Activated effector memory CD4-positive, alpha-beta T cell treated with Interleukin-2 at 50 U/mL for 16 hours (primary cell): ENCODE measurements around the gene SULT1C4.
"Not testable (repeated sequence)": the region's sequence is repeated elsewhere in the genome, so short reads cannot be mapped to it uniquely, and the experiment has no call there.

Experiments
- DNase-seq: peaks from one replicate; pipeline ENCODE4 v3.0.0-alpha.2; 2020

The SULT1C4 gene

DNA sequence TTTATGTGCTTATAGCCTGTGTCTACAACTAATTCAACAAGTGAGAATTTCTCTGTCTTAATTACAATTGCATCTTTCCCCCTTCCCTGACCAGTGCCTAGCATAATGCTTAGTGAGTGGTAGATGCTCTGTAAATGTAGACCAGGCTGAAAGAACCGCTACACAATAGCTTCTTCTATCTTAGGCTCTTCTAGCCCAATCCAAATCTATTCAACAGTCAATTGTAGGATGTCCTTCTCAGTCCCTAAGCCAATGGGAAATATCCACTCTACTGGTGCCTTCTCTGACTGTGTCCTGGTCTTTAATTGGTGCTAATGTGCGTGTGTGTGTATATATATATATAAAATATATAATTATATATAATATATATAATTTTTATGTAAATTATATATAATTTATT is 37.2 kb downstream of the SULT1C4 start:
- no peak for DNase-seq

DNA sequence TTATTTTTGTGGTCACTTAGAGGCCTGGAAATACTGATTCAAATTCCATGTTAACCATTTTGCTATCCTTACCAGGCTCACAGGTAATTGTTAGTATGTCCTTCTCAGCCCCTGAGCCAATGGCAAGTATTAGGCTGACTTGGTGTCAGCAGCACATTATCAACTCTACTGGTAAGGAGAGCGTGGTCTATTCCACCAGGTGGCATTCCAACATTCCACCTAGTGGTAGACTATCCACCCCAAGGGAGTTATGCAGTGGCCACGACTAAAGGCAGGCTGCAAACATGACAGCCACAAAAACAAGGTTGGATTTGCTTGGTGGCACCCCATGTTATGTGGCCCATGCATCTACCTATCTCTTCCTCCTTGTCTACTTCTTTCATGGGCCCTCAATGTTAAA is 39.5 kb downstream of the SULT1C4 start:
- no peak for DNase-seq

DNA sequence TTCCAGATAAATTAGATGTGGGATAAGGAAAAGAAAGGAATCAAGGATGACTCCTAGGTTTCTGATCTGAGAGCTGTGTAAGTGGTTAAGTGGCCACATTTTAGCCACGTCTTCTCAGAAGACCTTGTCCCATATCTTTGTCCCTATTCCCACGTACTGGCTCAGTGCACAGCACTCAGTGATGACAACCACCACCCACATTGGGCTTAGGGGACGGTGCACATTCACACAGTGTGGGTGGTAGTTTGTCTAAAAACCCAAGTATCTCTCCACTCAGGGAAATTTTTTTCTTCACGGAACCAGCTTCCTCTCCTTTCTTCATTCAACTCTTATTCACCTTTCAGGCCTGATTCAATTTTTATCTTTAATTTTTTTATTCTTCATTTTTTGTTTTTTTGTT is 40.7 kb downstream of the SULT1C4 start:
- no peak for DNase-seq

DNA sequence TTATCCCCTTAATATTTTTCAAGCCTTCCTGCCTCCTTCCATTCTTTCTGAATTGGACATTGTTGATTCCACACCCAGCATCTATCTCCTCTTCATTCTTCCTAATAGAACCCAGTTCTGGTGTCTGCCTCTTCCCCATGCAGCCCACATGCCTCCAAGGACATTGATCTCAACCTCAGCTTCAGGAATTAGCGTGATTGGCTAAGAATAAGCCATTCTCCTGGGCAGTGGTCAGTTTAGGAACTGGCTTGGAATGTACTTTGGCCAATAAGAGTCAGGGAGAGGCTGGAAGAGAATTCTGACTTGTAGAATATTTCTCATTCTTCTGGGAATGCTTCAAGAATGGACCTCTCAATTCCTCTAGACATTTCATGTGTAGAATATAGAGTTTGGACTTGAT is 45.3 kb downstream of the SULT1C4 start:
- no peak for DNase-seq

DNA sequence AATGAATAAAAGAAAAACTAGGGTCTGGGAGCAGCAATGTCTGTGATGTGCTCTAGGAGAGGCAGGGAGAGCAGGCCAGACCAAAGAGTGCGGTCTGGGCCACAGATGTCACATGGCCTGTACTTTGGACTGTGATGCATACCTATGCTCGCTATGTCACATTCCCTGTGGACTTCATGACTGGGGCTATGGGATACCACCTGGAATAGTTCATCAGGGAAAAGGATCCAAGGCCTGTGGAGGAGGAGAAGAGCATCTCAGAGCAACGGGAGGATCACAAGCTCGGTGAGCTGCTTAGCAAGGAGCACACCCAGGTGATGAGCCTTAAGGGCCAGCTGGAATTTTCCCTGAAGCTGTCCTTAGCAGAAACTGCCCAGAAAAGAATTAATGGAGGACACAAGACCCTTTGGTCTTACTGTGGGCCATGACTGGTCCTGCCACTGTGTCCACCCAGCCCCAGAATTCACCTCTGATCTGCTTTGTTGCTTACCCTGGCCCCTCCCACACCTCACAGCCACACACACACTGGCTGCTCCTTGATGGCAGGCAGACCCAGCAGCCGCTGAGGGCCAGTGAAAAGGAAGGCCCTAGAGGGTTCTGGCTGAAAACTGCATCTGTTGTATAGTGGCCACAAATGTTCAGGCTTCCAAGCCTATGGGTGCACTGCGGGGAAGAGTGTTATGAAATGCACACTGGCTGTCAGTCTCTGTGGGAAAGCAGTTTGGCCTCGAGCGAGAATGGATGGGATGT is 45.9 kb downstream of the SULT1C4 start:
- no peak for DNase-seq

DNA sequence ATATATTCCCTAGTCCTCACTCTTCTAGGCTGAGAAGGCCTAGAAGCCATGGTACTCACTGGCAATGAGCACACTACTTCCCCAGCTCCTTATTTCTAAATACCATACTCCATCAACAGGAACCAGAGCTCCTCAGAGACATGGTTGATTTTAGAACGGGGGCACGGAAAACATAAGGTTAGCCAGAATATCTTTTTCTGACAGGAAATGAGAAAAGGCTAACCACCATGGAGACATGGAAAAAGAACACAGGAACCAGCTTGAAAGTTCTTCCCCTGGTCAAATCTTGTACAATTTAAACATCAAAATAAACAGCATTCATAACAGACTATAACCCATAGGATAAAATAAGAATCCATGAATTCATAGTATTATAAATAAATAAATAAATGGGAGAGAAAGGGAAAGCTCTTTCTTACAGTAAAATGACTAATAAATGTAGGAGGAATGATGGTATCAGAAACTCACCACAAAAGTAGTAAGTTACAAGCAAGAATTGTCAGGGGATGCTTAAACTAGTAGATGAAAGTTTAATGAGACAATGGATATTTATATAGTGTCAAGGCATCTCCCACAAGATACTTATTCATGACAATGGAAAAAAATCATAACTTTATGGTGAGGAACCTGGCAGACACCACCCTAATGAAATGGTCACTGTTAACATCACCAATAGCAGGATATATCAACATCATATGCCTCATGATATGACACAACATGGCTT is 50.7 kb downstream of the SULT1C4 start:
- DNase-seq: no peak

DNA sequence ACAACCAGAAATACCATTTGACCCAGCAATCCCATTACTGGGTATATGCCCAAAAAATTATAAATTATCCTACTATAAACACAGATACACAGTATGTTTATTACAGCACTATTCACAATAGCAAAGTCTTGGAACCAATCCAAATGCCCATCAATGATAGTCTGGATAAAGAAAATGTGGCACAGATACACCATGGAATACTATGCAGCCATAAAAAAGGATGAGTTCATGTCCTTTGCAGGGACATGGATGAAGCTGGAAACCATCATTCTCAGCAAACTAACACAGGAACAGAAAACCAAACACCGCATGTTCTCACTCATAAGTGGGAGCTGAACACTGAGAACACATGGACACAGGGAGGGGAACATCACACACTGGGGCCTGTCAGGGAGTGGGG is 57.8 kb downstream of the SULT1C4 start:
- DNase-seq: not testable (repeated sequence)

DNA sequence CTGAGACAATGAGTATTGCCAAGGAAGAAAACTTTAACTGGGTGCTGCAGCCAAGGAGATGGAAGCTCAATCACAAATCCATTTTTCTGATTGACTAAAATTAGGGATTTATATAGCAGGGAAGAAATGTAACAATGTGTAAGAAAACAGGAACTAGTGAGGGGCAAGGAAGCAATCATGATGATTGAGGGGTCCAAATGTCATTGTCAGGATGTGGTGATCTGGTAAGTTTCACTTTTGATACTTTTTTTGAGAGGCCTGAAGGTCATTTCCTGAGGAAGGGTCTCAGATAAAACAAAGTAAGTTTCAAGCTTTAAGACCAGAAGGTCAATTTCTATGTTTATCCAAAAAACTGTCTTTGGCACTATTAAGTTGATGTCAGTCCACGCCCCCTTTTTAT is 59.2 kb downstream of the SULT1C4 start:
- no peak for DNase-seq
